Measurements from ENCODE around the gene DDI1.

DDI1 gene

GRCh38 chr11:104055596-104055995, 19.2 kb downstream of the DDI1 start:
- H3K27me3 ChIP-seq (ENCODE audit: control insufficient read depth, insufficient read depth, low read length, poor library complexity, severe bottlenecking): no peaks in the 10 kb centered on the region
- WGBS, 2 experiments: 100% methylated on average over 1 of the region's 1 CpG; no CpG with 5 or more reads in 1 of the 2 experiments
- H3K4me1 ChIP-seq (ENCODE audit: control insufficient read depth, insufficient read depth, low read length): no peaks in the 10 kb centered on the region
- no peak overlapping the region for H3K4me3 ChIP-seq (ENCODE audit: insufficient read depth, low read depth, low read length)
- H3K27ac ChIP-seq (ENCODE audit: insufficient read depth, low read depth, low read length, poor library complexity, severe bottlenecking): no peak overlapping the region
- no peaks in the 10 kb centered on the region for H3K9me3 ChIP-seq (ENCODE audit: control insufficient read depth, low read length)
- no peaks in the 10 kb centered on the region for H3K36me3 ChIP-seq (ENCODE audit: control insufficient read depth, insufficient read depth, low read length)

GRCh38 chr11:104057908-104058307, 21.5 kb downstream of the DDI1 start:
- Histone ChIP-seq H3K27ac (ENCODE audit: insufficient read depth, low read depth, low read length, poor library complexity, severe bottlenecking) (no peak overlapping the region), H3K4me3 (ENCODE audit: insufficient read depth, low read depth, low read length) (no peak overlapping the region), H3K4me1 (ENCODE audit: control insufficient read depth, insufficient read depth, low read length) (no peaks in the 10 kb centered on the region), H3K36me3 (ENCODE audit: control insufficient read depth, insufficient read depth, low read length) (no peaks in the 10 kb centered on the region), H3K27me3 (ENCODE audit: control insufficient read depth, insufficient read depth, low read length, poor library complexity, severe bottlenecking) (no peaks in the 10 kb centered on the region), H3K9me3 (ENCODE audit: control insufficient read depth, low read length) (no peaks in the 10 kb centered on the region)
- WGBS, 2 experiments: 98 to 100% methylated on average over 2 to 5 of the region's 5 CpGs

- WGBS, 2 experiments: 94 to 95% methylated on average over 2 to 4 of the region's 4 CpGs
- no peaks in the 10 kb centered on the region for H3K27me3 ChIP-seq (ENCODE audit: control insufficient read depth, insufficient read depth, low read length, poor library complexity, severe bottlenecking)
- H3K4me1 ChIP-seq (ENCODE audit: control insufficient read depth, insufficient read depth, low read length): no peaks in the 10 kb centered on the region
- H3K4me3 ChIP-seq (ENCODE audit: insufficient read depth, low read depth, low read length): no peak overlapping the region
- no peaks in the 10 kb centered on the region for H3K9me3 ChIP-seq (ENCODE audit: control insufficient read depth, low read length)
- no peak overlapping the region for H3K27ac ChIP-seq (ENCODE audit: insufficient read depth, low read depth, low read length, poor library complexity, severe bottlenecking)
- no peaks in the 10 kb centered on the region for H3K36me3 ChIP-seq (ENCODE audit: control insufficient read depth, insufficient read depth, low read length)
These were observed 22.2 kb downstream of the DDI1 start for GRCh38 chr11:104058680-104059079.

GRCh38 chr11:104060004-104060794, 23.8 kb downstream of the DDI1 start:
- Histone ChIP-seq H3K4me3 (ENCODE audit: insufficient read depth, low read depth, low read length) (no peak overlapping the region), H3K9me3 (ENCODE audit: control insufficient read depth, low read length) (no peaks in the 10 kb centered on the region), H3K27ac (ENCODE audit: insufficient read depth, low read depth, low read length, poor library complexity, severe bottlenecking) (no peak overlapping the region), H3K4me1 (ENCODE audit: control insufficient read depth, insufficient read depth, low read length) (no peaks in the 10 kb centered on the region), H3K36me3 (ENCODE audit: control insufficient read depth, insufficient read depth, low read length) (no peaks in the 10 kb centered on the region), H3K27me3 (ENCODE audit: control insufficient read depth, insufficient read depth, low read length, poor library complexity, severe bottlenecking) (no peaks in the 10 kb centered on the region)
- 100% methylated on average over 1 of the region's 3 CpGs for WGBS, 2 experiments

- Histone ChIP-seq H3K36me3 (ENCODE audit: control insufficient read depth, insufficient read depth, low read length) (no peaks in the 10 kb centered on the region), H3K4me3 (ENCODE audit: insufficient read depth, low read depth, low read length) (no peak overlapping the region), H3K9me3 (ENCODE audit: control insufficient read depth, low read length) (no peaks in the 10 kb centered on the region), H3K27me3 (ENCODE audit: control insufficient read depth, insufficient read depth, low read length, poor library complexity, severe bottlenecking) (no peaks in the 10 kb centered on the region), H3K4me1 (ENCODE audit: control insufficient read depth, insufficient read depth, low read length) (no peaks in the 10 kb centered on the region), H3K27ac (ENCODE audit: insufficient read depth, low read depth, low read length, poor library complexity, severe bottlenecking) (no peak overlapping the region)
- 100% methylated on average over 1 of the region's 1 CpG for whole genome bisulfite sequencing, 2 experiments
These were observed 24.4 kb downstream of the DDI1 start for GRCh38 chr11:104060820-104061219.

- H3K27me3 ChIP-seq (ENCODE audit: control insufficient read depth, insufficient read depth, low read length, poor library complexity, severe bottlenecking): no peaks in the 10 kb centered on the region
- no peaks in the 10 kb centered on the region for H3K4me1 ChIP-seq (ENCODE audit: control insufficient read depth, insufficient read depth, low read length)
- H3K4me3 ChIP-seq (ENCODE audit: insufficient read depth, low read depth, low read length): no peak overlapping the region
- no peaks in the 10 kb centered on the region for H3K36me3 ChIP-seq (ENCODE audit: control insufficient read depth, insufficient read depth, low read length)
- H3K27ac ChIP-seq (ENCODE audit: insufficient read depth, low read depth, low read length, poor library complexity, severe bottlenecking): no peak overlapping the region
- 95 to 96% methylated on average over 9 of the region's 9 CpGs for WGBS, 2 experiments
- H3K9me3 ChIP-seq (ENCODE audit: control insufficient read depth, low read length): no peaks in the 10 kb centered on the region
These were observed 25.5 kb downstream of the DDI1 start for GRCh38 chr11:104061853-104062521.

- H3K4me3 ChIP-seq (ENCODE audit: insufficient read depth, low read depth, low read length): no peak overlapping the region
- no peaks in the 10 kb centered on the region for H3K9me3 ChIP-seq (ENCODE audit: control insufficient read depth, low read length)
- no peaks in the 10 kb centered on the region for H3K4me1 ChIP-seq (ENCODE audit: control insufficient read depth, insufficient read depth, low read length)
- H3K36me3 ChIP-seq (ENCODE audit: control insufficient read depth, insufficient read depth, low read length): no peaks in the 10 kb centered on the region
- WGBS, 2 experiments: 90 to 95% methylated on average over 3 to 5 of the region's 5 CpGs
- H3K27ac ChIP-seq (ENCODE audit: insufficient read depth, low read depth, low read length, poor library complexity, severe bottlenecking): no peak overlapping the region
- H3K27me3 ChIP-seq (ENCODE audit: control insufficient read depth, insufficient read depth, low read length, poor library complexity, severe bottlenecking): no peaks in the 10 kb centered on the region
These were observed 27.7 kb downstream of the DDI1 start for GRCh38 chr11:104064034-104064630.

GRCh38 chr11:104067534-104067933, 31.1 kb downstream of the DDI1 start:
- H3K27ac ChIP-seq (ENCODE audit: insufficient read depth, low read depth, low read length, poor library complexity, severe bottlenecking): no peak overlapping the region
- 95 to 100% methylated on average over 1 of the region's 1 CpG for WGBS, 2 experiments

GRCh38 chr11:104073950-104074705, 37.7 kb downstream of the DDI1 start:
- H3K27me3 ChIP-seq (ENCODE audit: control insufficient read depth, insufficient read depth, low read length, poor library complexity, severe bottlenecking): no peaks in the 10 kb centered on the region
- 86 to 90% methylated on average over 3 of the region's 3 CpGs for WGBS, 2 experiments

More at GRCh38 chr11:104067534-104067933, 31.1 kb downstream of the DDI1 start:
- H3K36me3 ChIP-seq (ENCODE audit: control insufficient read depth, insufficient read depth, low read length): no peaks in the 10 kb centered on the region
- H3K4me3 ChIP-seq (ENCODE audit: insufficient read depth, low read depth, low read length): no peak overlapping the region
- no peaks in the 10 kb centered on the region for H3K4me1 ChIP-seq (ENCODE audit: control insufficient read depth, insufficient read depth, low read length)
- H3K27me3 ChIP-seq (ENCODE audit: control insufficient read depth, insufficient read depth, low read length, poor library complexity, severe bottlenecking): no peaks in the 10 kb centered on the region
- no peaks in the 10 kb centered on the region for H3K9me3 ChIP-seq (ENCODE audit: control insufficient read depth, low read length)

DNA sequence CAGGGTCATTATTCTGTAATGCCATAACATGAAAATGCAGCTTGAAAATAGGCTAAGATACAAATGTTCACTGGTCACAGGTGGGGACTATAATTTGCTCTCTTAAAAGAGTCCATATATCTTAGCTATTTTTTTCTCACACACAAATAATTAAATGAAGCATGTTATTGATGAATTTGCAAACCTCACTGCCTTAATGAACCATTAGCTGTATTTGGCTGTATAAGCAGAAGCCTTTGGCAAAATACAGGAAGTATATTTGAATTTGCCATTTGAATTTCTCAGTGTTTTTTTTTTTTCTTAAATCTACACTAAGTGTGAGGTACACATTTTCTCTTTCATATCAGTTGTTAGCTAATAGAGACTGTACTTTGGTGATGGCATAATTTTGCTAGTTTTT, 38.7 kb downstream of the DDI1 start:
- Histone ChIP-seq H3K27me3 (ENCODE audit: control insufficient read depth, insufficient read depth, low read length, poor library complexity, severe bottlenecking) (no peaks in the 10 kb centered on the region), H3K36me3 (ENCODE audit: control insufficient read depth, insufficient read depth, low read length) (no peaks in the 10 kb centered on the region), H3K27ac (ENCODE audit: insufficient read depth, low read depth, low read length, poor library complexity, severe bottlenecking) (no peak overlapping the region), H3K9me3 (ENCODE audit: control insufficient read depth, low read length) (no peaks in the 10 kb centered on the region), H3K4me3 (ENCODE audit: insufficient read depth, low read depth, low read length) (no peak overlapping the region), H3K4me1 (ENCODE audit: control insufficient read depth, insufficient read depth, low read length) (no peaks in the 10 kb centered on the region)

More at GRCh38 chr11:104073950-104074705, 37.7 kb downstream of the DDI1 start:
- no peaks in the 10 kb centered on the region for H3K4me1 ChIP-seq (ENCODE audit: control insufficient read depth, insufficient read depth, low read length)
- no peaks in the 10 kb centered on the region for H3K36me3 ChIP-seq (ENCODE audit: control insufficient read depth, insufficient read depth, low read length)
- H3K4me3 ChIP-seq (ENCODE audit: insufficient read depth, low read depth, low read length): no peak overlapping the region
- no peaks in the 10 kb centered on the region for H3K9me3 ChIP-seq (ENCODE audit: control insufficient read depth, low read length)
- H3K27ac ChIP-seq (ENCODE audit: insufficient read depth, low read depth, low read length, poor library complexity, severe bottlenecking): no peak overlapping the region
